GM18867 (cell line): ENCODE measurements around the gene TENT4A.

Experiments
- ATAC-seq: cut with Tn5 transposase; IDR thresholded peaks from one replicate; pipeline ENCODE4 v1.9.1; 2021; ENCODE audit warnings: mild to moderate bottlenecking, moderate library complexity; ENCODE audit not compliant: unreplicated experiment

TENT4A gene

DNA sequence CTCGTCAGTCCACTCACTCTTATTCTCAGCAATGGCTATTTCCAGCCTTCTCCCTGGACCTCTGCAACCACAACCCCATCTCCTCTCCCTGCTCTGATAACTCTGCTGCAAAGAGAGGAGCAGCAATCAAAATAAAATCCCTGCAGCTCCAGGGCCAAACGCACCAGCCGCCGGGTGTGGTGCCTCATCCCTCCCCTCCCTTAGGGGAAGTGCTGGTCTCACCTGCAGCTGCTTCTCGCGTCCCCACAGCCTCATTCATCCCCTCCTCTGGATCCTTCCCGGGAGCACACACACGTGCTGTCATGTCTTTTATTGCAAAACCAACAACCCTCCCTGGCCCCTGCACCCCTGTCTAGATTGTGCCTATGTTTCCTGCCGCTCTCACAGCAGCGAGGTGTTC, 77.8 kb downstream of the TENT4A start:
- no peak for ATAC-seq

GRCh38 chr5:6792376-6792775, 79.1 kb downstream of the TENT4A start:
- ATAC-seq: no peak

GRCh38 chr5:6792911-6793471, 79.8 kb downstream of the TENT4A start:
- no peak for ATAC-seq

- ATAC-seq: no peak
Measured at GRCh38 chr5:6801236-6801635, 88.0 kb downstream of the TENT4A start.

DNA sequence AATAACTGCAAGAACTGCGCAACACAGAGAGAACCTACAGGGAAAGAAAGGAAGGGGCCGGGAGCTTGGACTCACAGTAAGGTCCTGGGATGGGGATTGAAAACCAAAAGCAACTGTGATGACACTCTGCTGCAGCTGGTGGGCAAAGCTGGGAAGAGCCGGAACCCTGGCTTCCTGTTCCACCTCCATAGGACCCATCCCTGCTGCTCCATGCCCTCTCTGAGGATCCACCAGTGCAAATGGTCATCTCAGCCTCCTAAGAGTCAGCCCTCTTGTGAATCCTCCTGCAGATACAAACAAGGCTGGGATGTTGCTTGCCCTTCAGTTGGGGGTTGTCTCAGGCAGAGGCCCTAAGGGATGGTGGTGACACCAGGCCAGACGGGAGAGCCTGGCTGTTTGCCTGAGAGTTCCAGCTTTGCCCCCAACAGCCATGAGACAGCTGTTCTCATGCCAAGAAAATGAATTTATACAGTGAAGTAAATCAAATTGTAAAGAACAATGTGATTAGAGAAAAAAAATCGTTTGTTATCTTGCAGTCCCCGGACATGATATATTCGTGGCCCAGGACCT, 90.8 kb downstream of the TENT4A start:
- no peak for ATAC-seq

- ATAC-seq: no peak
Measured at GRCh38 chr5:6804766-6805501, 91.7 kb downstream of the TENT4A start.

DNA sequence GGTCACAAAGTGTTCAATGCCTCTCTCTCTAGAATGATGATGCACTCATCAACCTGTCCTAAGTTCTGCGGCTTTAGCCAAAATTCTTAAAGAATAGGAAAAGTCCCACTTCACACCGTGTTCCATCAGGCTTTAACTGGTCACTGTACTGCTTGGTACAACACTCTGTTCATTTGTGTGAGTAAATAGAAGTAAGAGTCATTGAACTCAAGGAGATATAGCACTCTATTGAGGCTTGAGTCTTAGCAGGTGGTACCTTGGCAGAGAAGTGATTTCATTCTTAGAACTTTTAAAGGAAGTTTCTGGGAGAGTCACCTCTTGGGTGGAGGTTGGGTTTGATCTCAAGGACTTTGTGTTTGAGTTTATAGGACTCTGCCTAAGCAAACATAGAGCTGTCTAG, 92.6 kb downstream of the TENT4A start:
- no peak for ATAC-seq
